CD14-positive monocyte (primary cell): Measurements from ENCODE around the gene ONECUT1. TPM values are rescaled to one million over a fixed set of nuclear protein-coding genes. Genes with fewer than 3 reads are reported as not detected.
A peak's percentile ranks its signal among the peaks of the same experiment; 100 is the strongest.

Experiments
- DNase-seq, 3 donors: peaks; one replicate each; pipeline ENCODE4 v3.0.0-alpha.2; 2011 to 2022
- H2AFZ ChIP-seq: 2 replicates; pipeline ENCODE4 v1.6.0; 2012; ENCODE audit warnings: mild to moderate bottlenecking, low read depth, low read length, inconsistent platforms; ENCODE audit not compliant: insufficient read depth, poor library complexity, severe bottlenecking
- H3K27ac ChIP-seq, 2 donors: 1 replicate in 1 of 2; 2 replicates in 1 of 2; pipeline ENCODE4 v1.5.1; 2012 to 2013; ENCODE audit warnings: low read length in 2 of 2, control low read depth in 1 of 2, inconsistent platforms in 1 of 2, low read depth in 1 of 2, mild to moderate bottlenecking in 1 of 2
- H3K27me3 ChIP-seq, 2 donors: one replicate each; pipeline versions ENCODE4 v1.6.0 to v1.6.1; 2011 to 2013; ENCODE audit warnings: low read length in 2 of 2; ENCODE audit not compliant: control insufficient read depth in 2 of 2, insufficient read depth in 2 of 2
- H3K36me3 ChIP-seq, 2 donors: replicated peaks in 1 of 2; 1 replicate in 1 of 2; 2 replicates in 1 of 2; pipeline versions ENCODE4 v1.5.1 to v1.6.1; 2012 to 2013; ENCODE audit warnings: low read length in 2 of 2, control low read depth in 1 of 2, inconsistent platforms in 1 of 2, mild to moderate bottlenecking in 1 of 2; ENCODE audit not compliant: insufficient read depth in 2 of 2, control insufficient read depth in 1 of 2
- H3K4me1 ChIP-seq, 2 donors: 1 replicate in 1 of 2; 2 replicates in 1 of 2; pipeline versions ENCODE4 v1.5.1 to v1.6.1; 2012 to 2013; ENCODE audit warnings: low read length in 2 of 2, control low read depth in 1 of 2, inconsistent platforms in 1 of 2, mild to moderate bottlenecking in 1 of 2, moderate library complexity in 1 of 2; ENCODE audit not compliant: insufficient read depth in 2 of 2, control insufficient read depth in 1 of 2
- H3K4me2 ChIP-seq: replicated peaks from 2 replicates; pipeline ENCODE3; 2012; ENCODE audit warnings: low read length, moderate library complexity, mild to moderate bottlenecking; ENCODE audit not compliant: poor library complexity, severe bottlenecking; ENCODE audit errors: extremely low read depth
- H3K4me3 ChIP-seq, 3 experiments: fragments of 200-600 bp in 1 of 3; sonication (generic) in 1 of 3; replicated peaks in 1 of 3; 1 replicate in 2 of 3; 2 replicates in 1 of 3; pipeline ENCODE4 v1.5.1; 2011 to 2013; ENCODE audit warnings: low read length in 3 of 3, mild to moderate bottlenecking in 3 of 3, control low read depth in 2 of 3, low read depth in 2 of 3, inconsistent platforms in 1 of 3, moderate library complexity in 1 of 3
- H3K79me2 ChIP-seq: 2 replicates; pipeline ENCODE4 v1.6.0; 2012; ENCODE audit warnings: mild to moderate bottlenecking, control low read depth, inconsistent platforms, low read length, moderate library complexity; ENCODE audit not compliant: insufficient read depth
- H3K9ac ChIP-seq: 2 replicates; pipeline ENCODE4 v1.6.0; 2017; ENCODE audit warnings: low read length, mild to moderate bottlenecking; ENCODE audit not compliant: insufficient read depth, poor library complexity, severe bottlenecking
- H3K9me3 ChIP-seq, 2 donors: replicated peaks in 1 of 2; 1 replicate in 1 of 2; 2 replicates in 1 of 2; pipeline versions ENCODE4 v1.5.1 to v1.6.1; 2012 to 2013; ENCODE audit warnings: low read length in 2 of 2, control low read depth in 1 of 2; ENCODE audit not compliant: control insufficient read depth in 1 of 2, insufficient read depth in 1 of 2
- H4K20me1 ChIP-seq: 2 replicates; pipeline ENCODE4 v1.6.0; 2012; ENCODE audit warnings: mild to moderate bottlenecking, low read length, control low read depth, moderate library complexity; ENCODE audit not compliant: insufficient read depth
- H3K27ac Mint-ChIP-seq, 7 donors: one replicate each; pipeline ENCODE4 v1.8.0; 2020; ENCODE audit warnings: mild to moderate bottlenecking in 7 of 7, mixed read lengths in 7 of 7, moderate library complexity in 6 of 7, inconsistent platforms in 2 of 7
- H3K27me3 Mint-ChIP-seq, 3 donors: one replicate each; pipeline ENCODE4 v1.8.0; 2021 to 2022; ENCODE audit warnings: low read depth in 3 of 3, mild to moderate bottlenecking in 3 of 3, mixed read lengths in 3 of 3, moderate library complexity in 3 of 3, inconsistent platforms in 1 of 3
- H3K36me3 Mint-ChIP-seq, 2 donors: one replicate each; pipeline ENCODE4 v1.8.0; 2020; ENCODE audit warnings: mixed read lengths in 2 of 2, inconsistent platforms in 1 of 2, mild to moderate bottlenecking in 1 of 2
- H3K4me1 Mint-ChIP-seq: one replicate; pipeline ENCODE4 v1.8.0; 2020; ENCODE audit warnings: mild to moderate bottlenecking, mixed read lengths
- H3K4me3 Mint-ChIP-seq, 2 donors: one replicate each; pipeline ENCODE4 v1.8.0; 2020; ENCODE audit warnings: mild to moderate bottlenecking in 2 of 2, mixed read lengths in 2 of 2, moderate library complexity in 1 of 2
- H3K9me3 Mint-ChIP-seq, 7 donors: one replicate each; pipeline ENCODE4 v1.8.0; 2020 to 2022; ENCODE audit warnings: mixed read lengths in 7 of 7, mild to moderate bottlenecking in 6 of 7, moderate library complexity in 6 of 7, inconsistent platforms in 2 of 7
- WGBS: methylation state at CpG from one replicate; pipeline ENCODE4 v1.1.5; 2013; ENCODE audit warnings: missing lambda C conversion rate; ENCODE audit not compliant: insufficient coverage; 5-methylcytosine and 5-hydroxymethylcytosine counted together
- intact Hi-C, 2 donors: fragments of 100-400 bp; cut with micrococcal nuclease; formaldehyde crosslinking; loops; one replicate each; pipeline versions ENCODE4 v1.15.0 to v1.15.1; 2023
- polyA plus RNA-seq, 3 donors: library from polyadenylated mRNA; depleted of rRNA in 1 of 3; unstranded in 2 of 3; stranded (reverse) in 1 of 3; fragments of 300-500 nt in 2 of 3; fragments of >200 nt in 1 of 3; fragmentation: Illumina TruSeq in 2 of 3; gene quantifications; 1 replicate in 2 of 3; 2 replicates in 1 of 3; pipeline ENCODE4 v1.2.3, GENCODE V29; 2012 to 2021
- TF ChIP-seq, protein P1 (sequence below): fragments of 200-600 bp; IDR thresholded peaks from one replicate; pipeline ENCODE4 v1.8.0; 2022; ENCODE audit warnings: antibody characterized with exemption, mild to moderate bottlenecking

ONECUT1 gene
- polyA plus RNA-seq, 3 donors = not detected

DNA sequence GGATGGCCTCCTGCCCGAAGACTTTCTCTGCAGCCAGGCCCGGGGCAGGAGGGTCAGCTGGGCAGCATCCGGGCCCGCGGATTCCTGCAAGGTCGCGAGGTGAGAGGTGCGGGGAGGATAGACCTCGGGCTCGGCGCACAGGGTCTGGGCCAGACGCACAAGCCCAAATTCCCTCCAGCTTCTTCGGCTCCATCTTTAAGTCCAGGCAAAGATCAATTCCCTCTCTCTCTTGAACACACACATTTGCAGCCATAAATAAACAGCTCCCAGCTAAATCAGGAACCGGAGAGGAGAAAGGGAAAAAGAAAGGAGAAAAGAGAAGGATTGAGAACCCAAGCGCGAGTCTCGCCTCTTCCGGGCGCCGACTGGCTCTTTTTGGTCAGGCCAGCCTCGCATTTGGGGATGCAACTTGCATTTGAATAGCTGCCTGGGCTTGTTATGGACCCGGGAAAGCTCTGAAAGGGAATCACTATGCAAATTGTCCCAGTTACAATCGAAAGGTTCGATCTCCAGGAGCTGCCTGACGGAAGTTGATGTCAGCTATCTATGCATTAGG is 14.5 kb upstream of the ONECUT1 start:
- H3K36me3 Mint-ChIP-seq = peaks cover 0 to 4% of the 10 kb centered on the region in 2 donors
- peaks cover 96 to 99% of the 10 kb centered on the region in 2 donors for H3K27me3 ChIP-seq
- TF ChIP-seq, protein P1, sequence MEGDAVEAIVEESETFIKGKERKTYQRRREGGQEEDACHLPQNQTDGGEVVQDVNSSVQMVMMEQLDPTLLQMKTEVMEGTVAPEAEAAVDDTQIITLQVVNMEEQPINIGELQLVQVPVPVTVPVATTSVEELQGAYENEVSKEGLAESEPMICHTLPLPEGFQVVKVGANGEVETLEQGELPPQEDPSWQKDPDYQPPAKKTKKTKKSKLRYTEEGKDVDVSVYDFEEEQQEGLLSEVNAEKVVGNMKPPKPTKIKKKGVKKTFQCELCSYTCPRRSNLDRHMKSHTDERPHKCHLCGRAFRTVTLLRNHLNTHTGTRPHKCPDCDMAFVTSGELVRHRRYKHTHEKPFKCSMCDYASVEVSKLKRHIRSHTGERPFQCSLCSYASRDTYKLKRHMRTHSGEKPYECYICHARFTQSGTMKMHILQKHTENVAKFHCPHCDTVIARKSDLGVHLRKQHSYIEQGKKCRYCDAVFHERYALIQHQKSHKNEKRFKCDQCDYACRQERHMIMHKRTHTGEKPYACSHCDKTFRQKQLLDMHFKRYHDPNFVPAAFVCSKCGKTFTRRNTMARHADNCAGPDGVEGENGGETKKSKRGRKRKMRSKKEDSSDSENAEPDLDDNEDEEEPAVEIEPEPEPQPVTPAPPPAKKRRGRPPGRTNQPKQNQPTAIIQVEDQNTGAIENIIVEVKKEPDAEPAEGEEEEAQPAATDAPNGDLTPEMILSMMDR = no peak
- peaks cover 8 to 48% of the 10 kb centered on the region in 2 donors for H3K9me3 ChIP-seq
- H3K4me1 Mint-ChIP-seq = peaks cover 19% of the 10 kb centered on the region
- peaks cover 0 to 42% (median 12%) of the 10 kb centered on the region in 7 donors for H3K9me3 Mint-ChIP-seq
- H3K4me3 ChIP-seq = peak overlapping the region in 1 of 3 experiments; percentile 60
- H3K4me2 ChIP-seq = peak overlapping the region; percentile 49
- H3K27me3 Mint-ChIP-seq = peaks cover 94 to 100% (median 98%) of the 10 kb centered on the region in 3 donors
- H4K20me1 ChIP-seq = no peaks in the 10 kb centered on the region
- no peaks in the 10 kb centered on the region for H3K36me3 ChIP-seq
- H3K4me3 Mint-ChIP-seq = peak overlapping the region; percentile 37 to 90
- H3K4me1 ChIP-seq = peaks cover 18 to 29% of the 10 kb centered on the region in 2 donors
- H2AFZ ChIP-seq = no peak overlapping the region
- intact Hi-C loops = no loop called here
- no peak overlapping the region for H3K9ac ChIP-seq
- H3K27ac Mint-ChIP-seq = peak overlapping the region in 1 of 7 donors; percentile 8
- H3K79me2 ChIP-seq = no peaks in the 10 kb centered on the region
- no peak for DNase-seq
- H3K27ac ChIP-seq = no peak overlapping the region
- 4% methylated on average over 13 of the region's 25 CpGs for WGBS

- WGBS = under 1% methylated on average over 34 of the region's 49 CpGs
- Mint-ChIP-seq H3K36me3 (peaks cover 0 to 4% of the 10 kb centered on the region in 2 donors), H3K27me3 (peaks cover 95 to 100% (median 98%) of the 10 kb centered on the region in 3 donors), H3K4me3 (peak overlapping the region; percentile 41 to 90), H3K9me3 (peaks cover 0 to 49% (median 13%) of the 10 kb centered on the region in 7 donors), H3K27ac (no peak overlapping the region), H3K4me1 (peaks cover 19% of the 10 kb centered on the region)
- peak overlapping the region; percentile 48 for H3K4me2 ChIP-seq
- H3K9me3 ChIP-seq = peaks cover 8 to 50% of the 10 kb centered on the region in 2 donors
- H3K4me3 ChIP-seq = no peak overlapping the region
- no peak overlapping the region for H3K27ac ChIP-seq
- no peaks in the 10 kb centered on the region for H3K36me3 ChIP-seq
- no peak for DNase-seq
- no peaks in the 10 kb centered on the region for H4K20me1 ChIP-seq
- intact Hi-C loops = no loop called here
- H3K79me2 ChIP-seq = no peaks in the 10 kb centered on the region
- H3K27me3 ChIP-seq = peaks cover 96 to 99% of the 10 kb centered on the region in 2 donors
- H3K9ac ChIP-seq = no peak overlapping the region
- H3K4me1 ChIP-seq = peaks cover 18 to 29% of the 10 kb centered on the region in 2 donors
- TF ChIP-seq, protein P1 = no peak
- no peak overlapping the region for H2AFZ ChIP-seq
Observed at GRCh38 chr15:52803467-52804306, 13.6 kb upstream of the ONECUT1 start.
